Testis (tissue), 3 donors: ENCODE measurements around the gene MYF5. TPM values are rescaled to one million over a fixed set of nuclear protein-coding genes. Genes with fewer than 3 reads are reported as not detected.

ENCODE experiments used
- DNase-seq: peaks from one replicate; pipeline ENCODE4 v3.0.0-alpha.2; 2019
- H3K27ac ChIP-seq, 2 donors: fragments of 200-600 bp; sonication (generic); one replicate each; pipeline ENCODE4 v1.5.1; 2019
- H3K27me3 ChIP-seq: fragments of 200-600 bp; sonication (generic); one replicate; pipeline ENCODE4 v1.5.1; 2019
- H3K36me3 ChIP-seq: fragments of 200-600 bp; sonication (generic); one replicate; pipeline ENCODE4 v1.5.1; 2017; ENCODE audit warnings: low read depth; ENCODE audit errors: missing control alignments
- H3K4me1 ChIP-seq: fragments of 200-600 bp; sonication (generic); one replicate; pipeline ENCODE4 v1.5.1; 2019
- H3K4me3 ChIP-seq, 2 donors: fragments of 200-600 bp; sonication (generic); one replicate each; pipeline ENCODE4 v1.5.1; 2017 to 2019
- H3K9me3 ChIP-seq: fragments of 200-600 bp; sonication (generic); one replicate; pipeline ENCODE4 v1.5.1; 2017
- POLR2A ChIP-seq: fragments of 450-650 bp; IDR thresholded peaks from one replicate; pipeline ENCODE4 v1.6.1; 2017; ENCODE audit warnings: antibody characterized with exemption, mild to moderate bottlenecking, moderate library complexity
- WGBS, 2 donors: methylation state at CpG; one replicate each; pipeline ENCODE4 v1.1.5; 2018; 5-methylcytosine and 5-hydroxymethylcytosine counted together
- intact Hi-C: fragments of 100-400 bp; cut with DNase I; formaldehyde crosslinking; loops from one replicate; pipeline ENCODE4 v1.15.1; 2023; ENCODE audit warnings: low total_unique reads
- polyA plus RNA-seq: library from polyadenylated mRNA; stranded (reverse); fragments of 350-450 nt; fragmentation: Illumina TruSeq; extraction: RNeasy Lipid Tissue Mini Kit (QIAGEN cat#74804); gene quantifications from one replicate; pipeline ENCODE4 v1.2.3, GENCODE V29; 2014; ENCODE audit warnings: low read depth, low replicate concordance; ENCODE audit not compliant: insufficient read depth
- total RNA-seq, 2 donors: library from RNA; depleted of rRNA; stranded (reverse); fragments of >200 nt; gene quantifications; one replicate each; pipeline ENCODE4 v1.2.3, GENCODE V29; 2016
- TF ChIP-seq, protein P1 (sequence below), 3 experiments: fragments of 450-650 bp in 2 of 3; fragments of 200-600 bp in 1 of 3; sonication (generic) in 1 of 3; IDR thresholded peaks; one replicate each; pipeline ENCODE4 v1.5.1; 2016 to 2019; ENCODE audit warnings: antibody characterized with exemption in 3 of 3, mild to moderate bottlenecking in 2 of 3, moderate library complexity in 1 of 3

MYF5 gene
- total and polyA plus RNA-seq, 3 donors from 2014 or later: not detected

DNA sequence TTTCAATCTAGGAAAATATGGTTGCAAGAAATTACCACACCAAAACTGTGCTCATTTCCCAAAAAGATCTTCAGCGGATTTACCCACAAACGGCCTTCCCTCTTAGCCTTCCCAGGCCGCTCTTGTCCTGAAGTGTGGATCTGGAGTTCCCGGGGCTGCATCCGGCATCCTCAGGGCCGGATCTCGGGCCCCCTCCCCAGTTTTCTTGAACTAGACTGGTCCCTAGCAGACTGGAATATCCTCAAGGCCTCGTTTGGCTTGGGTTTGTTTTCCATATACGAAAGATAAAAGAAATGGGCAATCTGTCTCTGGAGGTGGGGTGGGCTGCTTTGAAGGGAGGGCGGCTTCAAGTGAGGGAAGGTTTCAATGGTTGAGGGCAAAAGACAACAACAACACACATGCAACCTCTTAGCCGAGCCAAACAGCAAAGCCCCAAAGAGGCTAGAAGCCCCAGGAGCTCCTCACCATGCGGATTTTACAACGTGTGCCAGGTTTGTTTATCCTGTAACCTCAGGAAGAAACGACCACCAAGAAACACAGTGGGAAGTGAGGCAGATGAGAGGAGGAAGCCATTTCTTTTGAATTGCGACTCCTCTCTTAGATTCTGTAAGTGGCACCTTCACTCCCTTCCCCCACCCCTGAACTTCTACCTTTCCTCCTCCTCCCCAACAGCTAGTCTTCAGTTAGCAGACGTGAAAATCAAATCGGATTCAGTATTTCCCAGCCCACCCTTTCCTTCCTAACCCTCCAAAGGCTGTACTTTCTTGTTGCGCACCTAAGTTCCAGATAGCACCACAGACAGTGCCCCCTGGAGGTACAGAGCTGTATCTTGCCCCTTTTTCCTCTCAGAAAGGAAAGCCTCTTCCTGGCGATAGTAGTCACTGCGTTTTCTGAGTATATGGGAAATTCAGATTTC lies 6.6 kb upstream of the MYF5 start:
- Histone ChIP-seq H3K27me3 (no peaks in the 10 kb centered on the region), H3K9me3 (no peaks in the 10 kb centered on the region), H3K4me1 (no peaks in the 10 kb centered on the region), H3K36me3 (no peaks in the 10 kb centered on the region), H3K27ac (no peak overlapping the region), H3K4me3 (peak overlapping the region in 1 of 2 donors; percentile 1)
- intact Hi-C loops: no loop called here
- TF ChIP-seq, protein P1, sequence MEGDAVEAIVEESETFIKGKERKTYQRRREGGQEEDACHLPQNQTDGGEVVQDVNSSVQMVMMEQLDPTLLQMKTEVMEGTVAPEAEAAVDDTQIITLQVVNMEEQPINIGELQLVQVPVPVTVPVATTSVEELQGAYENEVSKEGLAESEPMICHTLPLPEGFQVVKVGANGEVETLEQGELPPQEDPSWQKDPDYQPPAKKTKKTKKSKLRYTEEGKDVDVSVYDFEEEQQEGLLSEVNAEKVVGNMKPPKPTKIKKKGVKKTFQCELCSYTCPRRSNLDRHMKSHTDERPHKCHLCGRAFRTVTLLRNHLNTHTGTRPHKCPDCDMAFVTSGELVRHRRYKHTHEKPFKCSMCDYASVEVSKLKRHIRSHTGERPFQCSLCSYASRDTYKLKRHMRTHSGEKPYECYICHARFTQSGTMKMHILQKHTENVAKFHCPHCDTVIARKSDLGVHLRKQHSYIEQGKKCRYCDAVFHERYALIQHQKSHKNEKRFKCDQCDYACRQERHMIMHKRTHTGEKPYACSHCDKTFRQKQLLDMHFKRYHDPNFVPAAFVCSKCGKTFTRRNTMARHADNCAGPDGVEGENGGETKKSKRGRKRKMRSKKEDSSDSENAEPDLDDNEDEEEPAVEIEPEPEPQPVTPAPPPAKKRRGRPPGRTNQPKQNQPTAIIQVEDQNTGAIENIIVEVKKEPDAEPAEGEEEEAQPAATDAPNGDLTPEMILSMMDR (IDR thresholded peaks at IDR 0.05): peak in 2 of 3 experiments; percentile 32 to 36
- no peak for TF ChIP-seq POLR2A
- DNase-seq: peak; percentile 44
- WGBS, 2 donors: 49 to 61% methylated on average over 20 of the region's 20 CpGs

DNA sequence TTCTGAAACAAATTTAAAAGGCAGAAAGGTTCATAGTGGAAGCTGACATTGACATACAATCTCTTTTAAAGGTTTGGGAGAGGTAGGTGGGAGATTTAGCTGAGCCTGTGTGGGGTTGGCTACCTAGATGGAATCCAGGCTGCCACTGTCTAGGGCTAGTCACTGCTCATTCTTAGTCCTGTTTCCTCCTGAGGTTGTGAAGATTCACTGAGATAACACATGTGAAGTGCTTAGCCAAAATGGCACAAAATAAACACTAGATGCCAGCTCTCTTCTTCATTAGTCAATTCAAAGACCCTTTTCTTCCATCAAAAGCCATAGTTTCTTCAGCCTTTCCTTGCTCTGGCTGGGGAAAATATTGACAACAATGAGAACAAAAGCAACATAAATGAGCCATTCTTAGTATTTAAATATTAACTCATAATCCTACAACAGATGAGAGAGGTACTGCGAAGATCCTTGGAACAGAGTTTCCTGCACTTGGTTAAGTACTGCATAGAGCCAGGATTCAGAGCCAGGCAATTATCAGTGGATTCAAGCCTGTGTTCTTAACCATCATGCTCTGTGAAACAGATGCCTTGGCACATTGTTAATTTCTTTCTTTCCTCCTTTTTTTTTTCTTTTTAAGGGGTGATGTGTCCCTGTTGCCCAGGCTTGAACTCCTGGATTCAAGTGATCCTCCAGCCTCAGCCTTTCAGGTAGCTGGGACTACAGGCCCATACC lies 5.8 kb upstream of the MYF5 start:
- DNase-seq: no peak
- Histone ChIP-seq H3K4me1 (no peaks in the 10 kb centered on the region), H3K27ac (no peak overlapping the region), H3K27me3 (no peaks in the 10 kb centered on the region), H3K4me3 (peak overlapping the region in 1 of 2 donors; percentile 1), H3K9me3 (no peaks in the 10 kb centered on the region), H3K36me3 (no peaks in the 10 kb centered on the region)
- WGBS, 2 donors: 63 to 79% methylated on average over 1 of the region's 1 CpG
- TF ChIP-seq POLR2A: no peak
- TF ChIP-seq, protein P1 (IDR thresholded peaks at IDR 0.05): no peak
- intact Hi-C loops: no loop called here

DNA sequence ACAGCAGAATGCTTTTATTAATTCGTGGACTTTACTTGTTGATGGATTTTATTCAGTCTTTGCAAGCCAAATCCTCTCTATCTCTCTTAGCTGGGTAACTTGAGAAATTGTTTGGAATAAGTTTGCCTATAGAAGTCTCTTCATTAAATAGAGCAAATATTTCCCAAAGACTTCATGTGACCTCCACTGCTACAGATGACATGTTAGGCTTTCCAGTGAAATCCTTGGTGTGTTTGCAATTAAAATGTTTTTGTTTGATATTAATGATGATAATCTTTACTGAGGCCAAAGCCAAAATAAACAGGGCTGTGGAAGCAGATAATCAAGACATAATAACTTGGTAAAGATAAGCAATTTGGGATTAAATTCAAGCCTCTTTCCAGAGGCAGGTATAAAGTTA lies 4.8 kb upstream of the MYF5 start:
- no peaks in the 10 kb centered on the region for H3K4me1 ChIP-seq
- H3K4me3 ChIP-seq: no peak overlapping the region
- 81 to 86% methylated on average over 1 of the region's 1 CpG for WGBS, 2 donors
- H3K36me3 ChIP-seq: no peaks in the 10 kb centered on the region
- H3K9me3 ChIP-seq: no peaks in the 10 kb centered on the region
- H3K27me3 ChIP-seq: no peaks in the 10 kb centered on the region
- intact Hi-C loops: no loop called here
- DNase-seq: no peak
- H3K27ac ChIP-seq: no peak overlapping the region
- no peak for TF ChIP-seq POLR2A
- TF ChIP-seq, protein P1 (IDR thresholded peaks at IDR 0.05): no peak

DNA sequence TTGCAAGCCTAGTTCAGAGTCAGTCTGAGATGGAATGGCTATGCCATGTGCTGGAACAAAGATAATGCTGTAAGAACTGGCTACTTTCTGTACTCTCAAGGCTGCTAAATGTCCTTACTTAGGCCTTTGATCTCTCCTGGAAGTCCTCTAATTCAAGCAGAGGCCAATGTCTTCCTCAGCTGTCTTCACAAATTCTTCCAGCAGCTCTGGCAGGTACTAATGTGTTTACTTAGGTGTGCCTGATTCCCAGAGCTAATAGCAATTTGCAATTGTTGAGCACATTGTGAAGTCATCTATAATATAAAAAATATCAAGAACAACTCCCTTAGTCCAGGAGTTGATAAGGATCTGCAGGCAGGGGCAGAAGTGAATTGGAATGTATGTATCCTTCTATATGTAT lies 3.8 kb upstream of the MYF5 start:
- H3K27me3 ChIP-seq: no peaks in the 10 kb centered on the region

More for the DNA sequence above, 3.8 kb upstream of the MYF5 start:
- Histone ChIP-seq H3K36me3 (no peaks in the 10 kb centered on the region), H3K4me3 (no peak overlapping the region), H3K4me1 (no peaks in the 10 kb centered on the region), H3K27ac (no peak overlapping the region), H3K9me3 (no peaks in the 10 kb centered on the region)
- intact Hi-C loops: no loop called here
- DNase-seq: no peak
- no peak for TF ChIP-seq POLR2A
- TF ChIP-seq, protein P1 (IDR thresholded peaks at IDR 0.05): no peak
